ENCODE data around the gene HLF.

The HLF gene

GRCh38 chr17:55274355-55275255 is 9.8 kb downstream of the HLF start:
- no peak for DNase-seq (ENCODE audit: low read depth, low spot score)

DNA sequence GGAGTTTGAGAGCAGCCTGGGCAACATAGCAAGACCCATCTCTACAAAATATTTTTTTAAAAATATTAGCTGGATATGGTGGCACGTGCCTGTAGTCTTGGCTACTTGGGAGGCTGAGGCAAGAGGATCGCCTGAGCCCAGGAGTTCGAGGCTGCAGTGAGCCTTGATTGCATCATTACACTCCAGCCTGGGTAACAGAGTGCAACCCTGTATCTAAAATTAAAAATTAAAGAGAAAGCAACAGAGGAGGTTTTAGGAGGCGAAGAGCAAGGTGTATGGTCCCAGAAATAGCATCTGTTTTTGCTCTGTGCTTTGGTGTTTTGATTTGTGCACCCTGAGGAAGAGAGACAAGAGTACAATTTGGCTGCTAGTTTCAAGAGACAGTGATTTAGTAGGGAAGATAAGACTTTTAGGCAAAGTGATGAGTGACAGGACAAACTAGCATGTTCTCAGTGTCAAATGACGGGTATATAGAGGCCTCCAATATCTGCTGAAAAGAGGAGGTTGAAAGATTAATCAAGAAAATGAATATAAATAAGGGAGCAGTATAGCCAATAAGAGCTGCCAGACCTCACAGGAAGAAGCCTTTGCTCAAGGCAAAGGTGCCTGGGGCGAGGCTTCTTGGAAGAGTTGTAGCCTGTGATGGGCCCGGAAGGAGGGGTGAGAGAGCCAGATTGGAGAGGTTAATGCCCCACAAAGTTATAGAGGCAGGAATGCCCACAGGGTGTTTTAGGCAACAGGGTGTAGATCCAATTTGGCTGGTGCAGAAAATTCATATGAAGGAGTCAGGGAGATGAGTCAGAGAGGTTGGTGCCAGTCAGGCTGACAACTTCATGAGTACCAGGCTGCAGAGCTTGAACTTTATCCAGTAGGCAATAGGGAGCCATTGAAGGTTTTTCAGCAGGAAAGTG is 11.4 kb downstream of the HLF start:
- DNase-seq (ENCODE audit: low read depth, low spot score) = no peak

- DNase-seq (ENCODE audit: low read depth, low spot score) = no peak
These were observed 13.6 kb downstream of the HLF start for GRCh38 chr17:55278173-55278961.

DNA sequence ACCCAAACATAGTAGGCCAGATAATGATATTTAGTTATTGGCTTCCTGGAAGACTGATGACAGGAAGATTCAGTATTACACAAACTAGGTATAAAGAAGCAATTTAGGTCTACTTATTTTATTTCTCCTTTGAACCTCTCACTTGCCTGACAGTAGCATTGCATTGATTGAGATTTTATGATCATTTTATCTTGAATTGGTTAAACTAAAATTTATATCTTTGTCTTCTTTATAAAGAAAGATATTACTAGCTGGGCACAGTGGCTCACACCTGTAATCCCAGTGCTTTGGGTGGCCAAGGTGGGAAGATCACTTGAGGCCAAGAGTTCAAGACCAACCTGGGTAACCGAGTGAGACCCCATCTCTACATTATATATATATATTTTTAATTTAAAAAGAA is 14.4 kb downstream of the HLF start:
- DNase-seq (ENCODE audit: low read depth, low spot score) = no peak

- no peak for DNase-seq (ENCODE audit: low read depth, low spot score)
These were observed 15.0 kb downstream of the HLF start for GRCh38 chr17:55279788-55280187.

- DNase-seq (ENCODE audit: low read depth, low spot score) = no peak
These were observed 15.5 kb downstream of the HLF start for GRCh38 chr17:55280212-55280611.

DNA sequence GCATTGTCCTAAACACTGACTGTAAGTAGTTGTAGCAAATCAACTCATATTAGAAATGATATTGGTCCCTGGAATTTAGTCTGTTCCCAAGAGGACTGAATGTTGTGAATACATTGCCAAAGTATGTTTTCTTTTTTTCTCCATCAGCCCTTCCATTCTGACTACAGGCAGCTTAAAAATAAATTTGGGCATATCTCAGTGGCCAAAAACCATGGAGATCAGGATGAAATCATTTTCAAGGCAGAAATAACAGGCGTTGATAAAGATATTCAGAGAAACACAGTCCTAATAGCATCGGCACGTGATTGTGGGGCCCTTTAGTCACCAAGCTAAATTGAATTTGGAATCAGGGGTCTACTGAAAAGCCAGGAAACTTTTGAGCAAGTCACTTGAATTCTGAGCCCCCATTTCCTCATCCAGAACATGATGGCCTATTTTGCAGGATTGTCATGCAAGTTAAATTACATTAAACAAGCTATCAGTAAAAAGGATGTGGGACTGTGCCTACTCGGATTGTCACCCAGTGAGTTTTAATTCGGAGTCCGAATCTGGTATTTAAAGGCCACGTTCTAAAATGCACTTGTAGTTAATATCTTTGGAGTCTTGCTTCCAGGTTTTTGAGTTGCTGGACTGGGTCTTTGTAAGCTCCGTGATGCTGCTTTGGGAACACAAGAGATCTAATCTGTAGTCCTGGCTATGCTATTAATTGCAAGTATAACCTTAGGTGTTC is 17.1 kb downstream of the HLF start:
- no peak for DNase-seq (ENCODE audit: low read depth, low spot score)

DNA sequence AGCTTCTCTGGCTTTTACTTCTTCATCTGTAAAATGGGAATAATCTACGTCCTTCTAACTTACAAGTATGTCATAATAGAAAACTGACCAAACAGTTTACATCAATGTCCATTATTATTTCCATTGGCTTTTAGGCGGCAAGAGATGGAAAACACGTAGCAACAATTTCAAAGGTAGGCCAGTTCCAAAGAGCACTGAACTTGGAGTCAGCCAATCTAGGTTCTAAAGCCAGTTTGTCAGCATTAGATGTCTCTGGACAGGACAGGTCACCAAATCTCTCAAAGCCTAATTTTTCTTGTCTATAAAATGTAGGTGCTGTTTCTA is 17.6 kb downstream of the HLF start:
- DNase-seq (ENCODE audit: low read depth, low spot score) = no peak

DNA sequence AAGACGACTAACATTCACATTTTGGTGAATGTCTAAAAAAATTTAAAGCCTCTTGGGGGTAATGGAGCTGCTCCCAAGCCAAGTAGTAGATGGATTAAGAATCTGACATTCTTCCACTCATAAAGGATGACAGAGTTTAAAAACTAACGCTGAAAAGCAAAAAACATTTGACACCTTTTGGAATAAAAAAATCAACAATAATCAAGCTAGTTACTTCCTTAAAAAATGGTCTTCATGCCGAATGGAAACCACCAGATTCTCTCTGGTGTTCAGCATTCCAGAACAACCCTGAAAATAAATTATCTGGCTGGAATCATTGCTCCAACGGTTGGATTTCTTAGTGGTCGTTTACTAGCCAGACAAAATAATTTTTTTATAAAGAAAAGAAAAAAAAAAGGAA is 18.0 kb downstream of the HLF start:
- DNase-seq (ENCODE audit: low read depth, low spot score) = no peak

GRCh38 chr17:55283256-55283965 is 18.7 kb downstream of the HLF start:
- no peak for DNase-seq (ENCODE audit: low read depth, low spot score)

DNA sequence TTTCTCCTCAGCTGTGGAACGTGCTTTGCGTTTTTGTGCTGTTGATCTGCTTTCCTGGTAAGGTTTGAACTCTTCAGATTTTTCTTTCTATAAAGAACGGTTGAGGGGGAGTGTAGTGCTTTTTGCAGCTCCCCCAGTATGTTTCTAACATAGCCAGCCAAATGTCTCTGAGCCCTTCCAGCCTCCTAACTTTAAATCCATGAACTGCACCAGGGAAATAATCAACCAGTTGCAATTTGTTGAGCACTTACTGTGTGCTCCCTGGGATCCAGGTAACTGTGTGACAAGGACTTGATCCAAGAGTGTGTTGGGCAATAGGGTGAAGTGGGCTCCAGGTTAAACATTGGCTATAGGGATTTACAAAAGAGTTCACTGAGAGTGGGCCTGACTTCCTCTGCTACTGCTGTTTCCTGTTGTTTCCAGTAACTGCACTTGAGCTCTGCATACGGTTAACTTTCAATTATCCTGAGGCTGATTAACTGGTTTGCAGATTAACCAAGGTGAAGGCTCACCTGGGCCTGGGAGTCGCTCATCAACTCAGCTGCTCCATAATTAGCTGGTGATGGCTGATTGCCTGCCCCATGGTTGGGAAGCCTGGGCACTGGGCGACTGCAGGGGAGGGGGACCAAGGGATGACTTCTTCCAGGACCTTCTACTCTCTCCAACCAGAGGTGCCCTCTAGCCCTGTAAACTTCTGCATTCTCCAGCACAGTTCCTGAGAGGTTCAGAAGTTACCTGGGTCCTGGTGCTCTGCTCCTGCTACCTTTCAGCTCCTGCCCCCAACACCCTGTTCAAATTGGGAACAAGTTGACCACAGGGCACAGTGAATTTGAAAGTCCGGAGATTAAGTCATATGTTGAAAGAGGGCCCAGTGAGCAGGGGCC is 19.5 kb downstream of the HLF start:
- DNase-seq (ENCODE audit: low read depth, low spot score) = no peak

GRCh38 chr17:55284944-55285339 is 20.2 kb downstream of the HLF start:
- no peak for DNase-seq (ENCODE audit: low read depth, low spot score)

GRCh38 chr17:55285340-55286301 is 20.9 kb downstream of the HLF start:
- no peak for DNase-seq (ENCODE audit: low read depth, low spot score)

- DNase-seq (ENCODE audit: low read depth, low spot score) = no peak
These were observed 22.2 kb downstream of the HLF start for GRCh38 chr17:55286681-55287589.

DNA sequence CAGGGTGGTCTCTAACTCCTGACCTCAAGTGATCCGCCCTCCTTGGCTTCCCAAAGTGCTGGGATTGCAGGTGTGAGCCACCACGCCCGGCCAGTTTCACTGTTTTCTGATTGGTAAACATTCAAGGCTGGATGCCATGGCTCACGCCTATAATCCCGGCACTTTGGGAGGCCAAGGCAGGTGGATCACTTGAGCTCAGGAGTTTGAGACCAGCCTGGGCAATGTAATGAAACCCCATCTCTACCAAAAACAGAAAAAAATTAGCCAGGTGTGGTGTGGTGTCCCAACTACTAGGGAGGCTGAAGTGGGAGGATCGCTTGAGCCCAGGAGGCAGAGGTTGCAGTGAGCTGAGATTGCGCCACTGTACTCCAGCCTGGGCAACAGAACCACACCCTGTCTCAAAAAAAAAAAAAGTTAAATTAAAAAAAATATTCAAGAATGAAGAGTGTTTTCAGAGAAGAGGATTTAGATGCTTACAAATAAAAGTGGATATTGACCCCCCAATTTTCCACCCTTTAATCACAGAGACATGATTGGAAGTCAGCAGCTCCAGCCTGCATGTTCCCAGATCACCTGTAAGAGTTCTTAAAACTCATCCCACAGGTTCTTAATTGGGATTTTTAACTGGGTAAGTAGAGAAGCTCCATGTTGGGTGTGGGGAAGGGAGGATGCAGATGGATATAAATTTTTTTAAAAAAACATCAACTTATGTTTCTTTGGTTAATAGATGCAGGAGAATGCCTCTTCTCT is 23.8 kb downstream of the HLF start:
- DNase-seq (ENCODE audit: low read depth, low spot score) = no peak

GRCh38 chr17:55289106-55289446 is 24.3 kb downstream of the HLF start:
- no peak for DNase-seq (ENCODE audit: low read depth, low spot score)

- no peak for DNase-seq (ENCODE audit: low read depth, low spot score)
These were observed 25.2 kb downstream of the HLF start for GRCh38 chr17:55289978-55290377.
